Mesendoderm (in vitro differentiated cells): ENCODE measurements around the gene SPATA2L.

ENCODE experiments used
- DNase-seq: peaks from one replicate; pipeline ENCODE4 v3.0.0; 2013
- H2AK5ac ChIP-seq: 2 replicates; pipeline ENCODE4 v1.6.1; 2013; ENCODE audit warnings: low read length, inconsistent platforms
- H2BK120ac ChIP-seq: 2 replicates; pipeline ENCODE4 v1.6.1; 2013; ENCODE audit warnings: low read depth, mild to moderate bottlenecking, low read length, moderate library complexity, mixed read lengths
- H2BK15ac ChIP-seq: replicated peaks from 2 replicates; pipeline ENCODE4 v1.6.1; 2013; ENCODE audit warnings: low read depth, mild to moderate bottlenecking, moderate library complexity
- H2BK5ac ChIP-seq: 2 replicates; pipeline ENCODE4 v1.6.1; 2013; ENCODE audit warnings: low read length, inconsistent platforms
- H3K18ac ChIP-seq: 2 replicates; pipeline ENCODE4 v1.6.1; 2013; ENCODE audit warnings: mild to moderate bottlenecking, low read length, mixed read lengths
- H3K23ac ChIP-seq: one replicate; pipeline ENCODE4 v1.6.1; 2013; ENCODE audit warnings: low read length
- H3K27ac ChIP-seq: 2 replicates; pipeline ENCODE4 v1.5.1; 2013; ENCODE audit warnings: low read depth, mild to moderate bottlenecking, inconsistent platforms, low read length, moderate library complexity
- H3K27me3 ChIP-seq: 2 replicates; pipeline ENCODE4 v1.6.1; 2013; ENCODE audit warnings: low read length, control low read depth, mild to moderate bottlenecking, inconsistent platforms; ENCODE audit not compliant: insufficient read depth, poor library complexity
- H3K36me3 ChIP-seq: 2 replicates; pipeline ENCODE4 v1.6.1; 2013; ENCODE audit warnings: low read length, inconsistent platforms; ENCODE audit not compliant: control insufficient read depth, insufficient read depth
- H3K4ac ChIP-seq: one replicate; pipeline ENCODE4 v1.6.1; 2013; ENCODE audit warnings: low read depth, mild to moderate bottlenecking, low read length, moderate library complexity
- H3K4me1 ChIP-seq: 2 replicates; pipeline ENCODE4 v1.6.1; 2013; ENCODE audit warnings: low read depth, low read length, inconsistent platforms; ENCODE audit not compliant: control insufficient read depth
- H3K4me2 ChIP-seq: 2 replicates; pipeline ENCODE4 v1.6.1; 2013; ENCODE audit warnings: low read length
- H3K4me3 ChIP-seq: 2 replicates; pipeline ENCODE4 v1.5.1; 2013; ENCODE audit warnings: mild to moderate bottlenecking, low read length
- H3K56ac ChIP-seq: one replicate; pipeline ENCODE4 v1.6.1; 2013; ENCODE audit warnings: low read length
- H3K79me1 ChIP-seq: 2 replicates; pipeline ENCODE4 v1.6.1; 2013; ENCODE audit warnings: low read length, inconsistent platforms
- H3K79me2 ChIP-seq: 2 replicates; pipeline ENCODE4 v1.6.1; 2013; ENCODE audit warnings: mild to moderate bottlenecking, low read length; ENCODE audit not compliant: control insufficient read depth, insufficient read depth
- H3K9ac ChIP-seq: 2 replicates; pipeline ENCODE4 v1.6.1; 2013; ENCODE audit warnings: low read length, inconsistent platforms
- H4K5ac ChIP-seq: one replicate; pipeline ENCODE4 v1.6.1; 2013; ENCODE audit warnings: low read length
- H4K8ac ChIP-seq: one replicate; pipeline ENCODE4 v1.6.1; 2013; ENCODE audit warnings: low read depth, mild to moderate bottlenecking, control low read depth, low read length, moderate library complexity
- WGBS: extraction: QIAGEN DNeasy Blood & Tissue Kit; methylation state at CpG from one replicate; pipeline ENCODE4 v1.1.7; 2013; ENCODE audit warnings: low lambda C conversion rate, missing lambda C conversion rate; ENCODE audit not compliant: insufficient coverage; ENCODE audit errors: extremely low coverage; 5-methylcytosine and 5-hydroxymethylcytosine counted together

Gene SPATA2L

DNA sequence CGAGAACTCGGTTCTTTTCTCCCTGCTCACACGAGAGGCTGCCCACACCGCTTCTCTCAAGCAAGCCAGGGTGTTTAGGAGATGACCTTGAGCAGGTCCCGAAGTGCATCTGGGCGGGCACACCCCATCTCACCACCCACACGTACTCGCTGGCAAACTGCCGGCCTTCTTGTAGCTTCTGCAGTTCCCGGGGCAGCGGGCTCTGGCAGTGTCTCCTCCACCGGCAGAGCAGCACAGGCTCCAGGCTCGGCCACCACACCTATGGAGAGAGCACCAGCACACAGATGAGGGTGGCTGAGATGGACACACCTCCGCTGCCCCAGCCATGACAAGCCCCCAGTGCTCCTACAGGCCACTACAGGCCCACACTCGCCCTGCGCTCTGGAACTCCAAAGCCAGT lies 43.3 kb upstream of the SPATA2L start:
- Histone ChIP-seq H4K8ac (no peak overlapping the region), H3K27me3 (no peaks in the 10 kb centered on the region)

DNA sequence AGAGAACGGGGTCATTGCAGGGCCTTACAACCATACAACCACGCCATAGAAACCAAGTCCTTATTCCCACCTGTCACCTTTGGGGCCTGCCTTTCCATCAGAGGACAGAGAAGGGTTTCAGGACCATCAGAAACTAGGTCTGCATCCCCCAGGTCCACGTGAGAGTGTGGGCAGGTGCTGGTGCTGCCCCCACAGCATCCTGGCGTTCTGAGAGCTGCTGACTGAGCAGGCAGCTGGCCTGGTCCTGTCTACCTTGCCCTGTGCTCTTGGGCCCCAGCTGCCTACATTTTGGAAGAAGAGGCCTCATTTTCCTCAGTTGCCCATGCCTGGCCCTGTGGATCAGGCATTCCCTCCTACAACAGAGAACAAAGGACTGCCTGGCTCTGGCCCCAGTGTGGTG lies 41.4 kb upstream of the SPATA2L start:
- Histone ChIP-seq H2BK120ac (no peak overlapping the region), H3K4me3 (no peak overlapping the region), H3K18ac (no peak overlapping the region), H3K4me1 (no peaks in the 10 kb centered on the region), H3K36me3 (peaks cover 28% of the 10 kb centered on the region), H2AK5ac (no peak overlapping the region), H3K27me3 (no peaks in the 10 kb centered on the region), H3K56ac (no peak overlapping the region), H4K8ac (no peak overlapping the region), H2BK5ac (no peak overlapping the region), H2BK15ac (no peak overlapping the region), H3K23ac (no peak overlapping the region), H3K9ac (no peak overlapping the region), H3K79me1 (no peaks in the 10 kb centered on the region), H3K4me2 (no peak overlapping the region), H3K4ac (no peak overlapping the region), H4K5ac (no peak overlapping the region), H3K27ac (no peak overlapping the region), H3K79me2 (no peaks in the 10 kb centered on the region)
- DNase-seq = no peak
- no CpG with 5 or more reads among the region's 4 CpGs for WGBS

More for the DNA sequence above, 43.3 kb upstream of the SPATA2L start:
- no CpG with 5 or more reads among the region's 16 CpGs for WGBS
- H3K18ac ChIP-seq = no peak overlapping the region
- H3K4me2 ChIP-seq = no peak overlapping the region
- peaks cover 34% of the 10 kb centered on the region for H3K36me3 ChIP-seq
- no peak overlapping the region for H3K9ac ChIP-seq
- no peaks in the 10 kb centered on the region for H3K4me1 ChIP-seq
- H2BK15ac ChIP-seq = no peak overlapping the region
- no peak overlapping the region for H3K27ac ChIP-seq
- no peak overlapping the region for H4K5ac ChIP-seq
- H2BK5ac ChIP-seq = no peak overlapping the region
- no peak overlapping the region for H3K4me3 ChIP-seq
- no peak for DNase-seq
- no peak overlapping the region for H3K4ac ChIP-seq
- H2BK120ac ChIP-seq = no peak overlapping the region
- no peak overlapping the region for H2AK5ac ChIP-seq
- H3K56ac ChIP-seq = no peak overlapping the region
- H3K23ac ChIP-seq = no peak overlapping the region
- no peaks in the 10 kb centered on the region for H3K79me1 ChIP-seq
- H3K79me2 ChIP-seq = no peaks in the 10 kb centered on the region

DNA sequence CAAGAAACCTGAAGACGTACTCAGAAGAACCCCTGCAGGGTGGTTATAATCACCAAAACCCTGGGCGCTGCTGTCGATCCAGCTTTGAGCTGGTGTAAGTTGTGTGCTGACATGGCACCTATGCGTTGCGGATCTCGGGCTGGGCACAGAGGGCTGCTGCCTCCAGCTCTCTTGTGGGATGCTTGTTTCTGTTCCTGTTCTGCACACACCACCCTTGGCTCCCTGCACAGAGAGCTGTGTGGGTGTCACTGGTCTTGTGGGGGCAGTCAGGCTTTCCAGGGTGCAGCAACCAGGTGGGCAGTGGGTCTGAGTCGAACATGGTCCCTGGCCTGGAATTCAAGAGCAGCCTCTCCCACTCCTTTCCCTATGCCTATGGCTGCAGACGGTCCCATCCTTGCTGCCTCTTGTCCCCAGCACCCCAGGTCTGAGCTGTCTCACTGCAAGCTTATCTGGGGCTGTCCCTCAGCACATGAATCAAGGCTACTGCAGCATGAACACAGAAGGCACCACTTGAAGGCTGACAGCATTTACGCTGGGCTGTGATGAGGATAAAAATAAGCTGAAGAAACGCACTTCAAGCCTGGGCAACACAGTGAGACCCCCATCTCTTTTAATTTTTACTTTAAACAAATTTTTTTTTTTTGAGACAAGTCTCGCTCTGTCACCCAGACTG lies 40.0 kb upstream of the SPATA2L start:
- no CpG with 5 or more reads among the region's 11 CpGs for WGBS
- no peak overlapping the region for H3K27ac ChIP-seq

DNA sequence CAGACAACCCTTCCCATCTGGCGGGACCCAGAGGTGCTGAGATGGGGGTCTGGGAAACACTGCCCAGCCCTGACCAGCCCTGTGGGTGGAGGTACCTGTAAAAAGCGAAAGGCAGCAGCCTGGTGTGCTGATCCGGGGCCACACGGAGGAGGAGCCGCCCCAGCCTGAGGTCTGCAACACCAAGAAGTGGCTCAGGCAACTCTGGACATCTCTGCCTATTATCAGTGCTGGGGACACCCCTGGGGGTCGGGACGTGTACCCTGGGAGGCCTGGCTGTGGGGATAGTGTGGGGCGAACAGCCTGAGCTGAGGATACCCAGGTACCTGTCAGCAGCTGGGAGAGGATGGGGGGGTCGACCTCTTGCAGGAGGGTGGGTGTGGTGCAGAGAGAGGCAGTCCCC lies 37.9 kb upstream of the SPATA2L start:
- WGBS = no CpG with 5 or more reads among the region's 9 CpGs
- H3K27me3 ChIP-seq = no peaks in the 10 kb centered on the region
- H3K18ac ChIP-seq = no peak overlapping the region
- no peak overlapping the region for H3K27ac ChIP-seq
- peaks cover 28% of the 10 kb centered on the region for H3K36me3 ChIP-seq
- H2BK5ac ChIP-seq = no peak overlapping the region
- H3K4me1 ChIP-seq = no peaks in the 10 kb centered on the region
- DNase-seq = no peak
- no peak overlapping the region for H3K4me3 ChIP-seq
- H2BK120ac ChIP-seq = no peak overlapping the region
- H2AK5ac ChIP-seq = no peak overlapping the region
- H4K5ac ChIP-seq = no peak overlapping the region
- H3K79me2 ChIP-seq = no peaks in the 10 kb centered on the region
- H3K9ac ChIP-seq = no peak overlapping the region
- H3K4me2 ChIP-seq = no peak overlapping the region
- H3K56ac ChIP-seq = no peak overlapping the region
- no peak overlapping the region for H2BK15ac ChIP-seq
- H3K4ac ChIP-seq = no peak overlapping the region
- H3K23ac ChIP-seq = no peak overlapping the region
- no peaks in the 10 kb centered on the region for H3K79me1 ChIP-seq
- no peak overlapping the region for H4K8ac ChIP-seq

More for the DNA sequence above, 40.0 kb upstream of the SPATA2L start:
- H2BK120ac ChIP-seq = no peak overlapping the region
- H3K36me3 ChIP-seq = peaks cover 36% of the 10 kb centered on the region
- H3K79me1 ChIP-seq = no peaks in the 10 kb centered on the region
- no peak for DNase-seq
- H3K56ac ChIP-seq = no peak overlapping the region
- no peaks in the 10 kb centered on the region for H3K27me3 ChIP-seq
- H3K4me3 ChIP-seq = no peak overlapping the region
- no peak overlapping the region for H3K4me2 ChIP-seq
- no peak overlapping the region for H4K5ac ChIP-seq
- no peak overlapping the region for H3K18ac ChIP-seq
- H2BK15ac ChIP-seq = no peak overlapping the region
- H3K23ac ChIP-seq = no peak overlapping the region
- no peak overlapping the region for H2AK5ac ChIP-seq
- H4K8ac ChIP-seq = no peak overlapping the region
- H3K9ac ChIP-seq = no peak overlapping the region
- no peak overlapping the region for H3K4ac ChIP-seq
- no peaks in the 10 kb centered on the region for H3K4me1 ChIP-seq
- H2BK5ac ChIP-seq = no peak overlapping the region
- no peaks in the 10 kb centered on the region for H3K79me2 ChIP-seq

DNA sequence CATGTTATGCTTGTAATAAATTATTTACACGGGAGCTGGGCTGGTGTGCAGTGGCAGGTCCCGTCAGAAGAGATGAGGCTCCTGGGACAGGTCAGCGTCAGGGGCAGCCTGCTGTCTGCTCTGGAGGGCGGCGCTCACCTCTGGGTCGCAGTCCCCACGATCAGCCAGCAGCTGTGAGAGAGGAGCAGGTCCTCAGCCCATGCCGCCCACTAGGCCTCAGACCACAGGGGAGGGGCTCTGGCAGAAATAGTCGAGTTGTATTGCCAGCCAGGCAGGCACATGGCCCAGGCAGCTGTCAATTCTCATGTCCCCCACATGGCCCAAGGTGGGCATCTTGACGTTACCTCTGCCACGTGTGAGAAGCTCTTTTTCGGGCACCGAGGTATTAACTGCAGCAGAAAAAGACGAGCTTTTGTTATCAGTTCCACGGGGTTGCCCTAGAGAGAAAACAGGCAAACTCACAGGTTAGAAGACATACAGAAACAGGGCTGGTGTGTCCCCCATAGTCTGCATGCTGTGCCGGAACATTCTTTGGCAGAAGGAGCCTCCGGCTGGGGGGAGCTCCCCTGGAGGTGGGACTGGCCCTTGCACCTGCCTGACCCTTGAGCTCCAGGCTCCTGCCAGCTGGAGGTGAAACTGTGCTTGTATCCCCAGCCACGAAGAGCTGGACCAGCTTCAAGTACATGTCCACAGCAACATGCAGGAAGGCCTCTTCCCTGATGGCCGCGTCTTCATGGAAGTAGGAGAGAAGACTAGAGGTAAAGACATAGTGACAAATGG lies 37.2 kb upstream of the SPATA2L start:
- H3K56ac ChIP-seq = no peak overlapping the region
- WGBS = no CpG with 5 or more reads among the region's 20 CpGs
- no peak overlapping the region for H2AK5ac ChIP-seq
- H3K4me2 ChIP-seq = no peak overlapping the region
- H2BK120ac ChIP-seq = no peak overlapping the region
- H2BK15ac ChIP-seq = no peak overlapping the region
- no peak overlapping the region for H2BK5ac ChIP-seq
- no peak overlapping the region for H3K4me3 ChIP-seq
- no peaks in the 10 kb centered on the region for H3K79me2 ChIP-seq
- H3K36me3 ChIP-seq = peaks cover 28% of the 10 kb centered on the region
- H3K9ac ChIP-seq = no peak overlapping the region
- H4K5ac ChIP-seq = no peak overlapping the region
- H3K23ac ChIP-seq = no peak overlapping the region
- no peak overlapping the region for H3K18ac ChIP-seq
- H3K4ac ChIP-seq = no peak overlapping the region
- DNase-seq = no peak
- no peaks in the 10 kb centered on the region for H3K79me1 ChIP-seq
- H4K8ac ChIP-seq = no peak overlapping the region
- no peaks in the 10 kb centered on the region for H3K4me1 ChIP-seq
- no peaks in the 10 kb centered on the region for H3K27me3 ChIP-seq
- no peak overlapping the region for H3K27ac ChIP-seq
